Measurements from ENCODE around the gene EXPH5. TPM values are rescaled to one million over a fixed set of nuclear protein-coding genes. Genes with fewer than 3 reads are reported as not detected.
"Not testable (repeated sequence)": the region's sequence is repeated elsewhere in the genome, so short reads cannot be mapped to it uniquely, and the experiment has no call there.

EXPH5 gene, protein sequence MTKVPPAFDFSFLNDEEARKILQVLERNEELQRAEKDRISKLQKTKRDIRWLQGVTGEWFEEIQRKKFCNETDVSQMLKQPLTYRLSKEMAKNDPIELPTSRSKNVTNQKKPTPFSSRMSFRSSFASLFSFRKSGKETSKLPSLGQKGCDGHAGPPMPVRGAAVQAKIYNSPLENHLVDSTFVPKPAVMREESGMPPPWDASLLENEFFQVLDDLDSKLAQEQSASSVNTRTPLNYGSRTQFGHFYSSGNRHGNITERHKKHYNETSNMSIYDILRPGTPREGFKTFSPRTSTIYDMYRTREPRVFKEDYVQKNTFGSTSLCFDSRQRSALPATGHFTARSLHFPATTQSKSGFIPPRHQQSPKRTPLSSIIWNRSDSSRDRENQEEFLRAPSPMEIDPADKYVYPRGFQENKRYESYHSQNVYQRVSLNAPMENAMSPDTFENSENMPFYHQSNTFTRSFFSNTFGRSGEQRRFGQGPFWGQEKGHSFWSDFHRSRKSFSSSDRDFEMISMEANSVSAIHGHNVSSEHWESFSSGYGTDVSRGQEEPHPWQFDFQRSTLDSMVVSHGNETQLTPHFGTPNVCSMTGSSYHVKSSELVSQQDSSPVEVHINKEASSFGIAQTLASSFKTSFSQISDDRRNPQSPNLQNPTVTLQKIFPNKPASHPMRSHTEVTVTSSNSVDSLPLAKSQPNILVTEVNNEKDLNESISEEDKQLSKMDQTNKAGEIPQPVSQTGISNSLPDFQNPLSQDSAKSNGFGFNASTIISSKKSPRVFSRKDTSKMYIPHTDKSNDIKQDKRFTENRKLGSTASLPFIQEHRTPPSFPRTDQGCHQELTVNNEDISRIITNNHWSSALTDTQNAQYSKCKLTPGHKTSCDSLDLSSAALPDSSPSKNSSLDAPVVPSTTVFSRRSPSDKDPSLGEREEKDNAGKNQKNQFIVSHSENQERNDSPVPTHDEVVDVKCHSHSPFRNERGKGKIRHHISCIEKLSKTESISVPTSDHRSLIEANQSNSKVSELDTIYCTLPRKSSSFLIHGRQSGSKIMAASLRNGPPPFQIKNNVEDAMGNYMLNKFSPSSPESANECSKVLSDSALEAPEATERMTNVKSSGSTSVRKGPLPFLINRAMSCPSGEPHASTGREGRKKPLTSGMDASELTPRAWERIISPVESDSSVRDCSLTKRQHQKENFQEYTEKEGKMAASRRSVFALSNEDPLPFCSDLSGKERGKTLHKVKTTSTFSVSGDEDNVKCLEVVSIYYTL (N-terminal part only)
- total RNA-seq, result 7.6 and 22.3 TPM in 2 replicates

- peak; percentile 81 for FAIRE-seq
- TF ChIP-seq, protein P1, sequence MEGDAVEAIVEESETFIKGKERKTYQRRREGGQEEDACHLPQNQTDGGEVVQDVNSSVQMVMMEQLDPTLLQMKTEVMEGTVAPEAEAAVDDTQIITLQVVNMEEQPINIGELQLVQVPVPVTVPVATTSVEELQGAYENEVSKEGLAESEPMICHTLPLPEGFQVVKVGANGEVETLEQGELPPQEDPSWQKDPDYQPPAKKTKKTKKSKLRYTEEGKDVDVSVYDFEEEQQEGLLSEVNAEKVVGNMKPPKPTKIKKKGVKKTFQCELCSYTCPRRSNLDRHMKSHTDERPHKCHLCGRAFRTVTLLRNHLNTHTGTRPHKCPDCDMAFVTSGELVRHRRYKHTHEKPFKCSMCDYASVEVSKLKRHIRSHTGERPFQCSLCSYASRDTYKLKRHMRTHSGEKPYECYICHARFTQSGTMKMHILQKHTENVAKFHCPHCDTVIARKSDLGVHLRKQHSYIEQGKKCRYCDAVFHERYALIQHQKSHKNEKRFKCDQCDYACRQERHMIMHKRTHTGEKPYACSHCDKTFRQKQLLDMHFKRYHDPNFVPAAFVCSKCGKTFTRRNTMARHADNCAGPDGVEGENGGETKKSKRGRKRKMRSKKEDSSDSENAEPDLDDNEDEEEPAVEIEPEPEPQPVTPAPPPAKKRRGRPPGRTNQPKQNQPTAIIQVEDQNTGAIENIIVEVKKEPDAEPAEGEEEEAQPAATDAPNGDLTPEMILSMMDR (IDR thresholded peaks at IDR 0.05; ENCODE audit: insufficient read depth, low read length, severe bottlenecking), result peak; percentile 20
- peak within 1 kb of the TSS; percentile 78 for H3K4me3 ChIP-seq (ENCODE audit: low read depth, low read length)
- H3K27me3 ChIP-seq (ENCODE audit: control insufficient read depth, insufficient read depth, low read length), result no peaks in the 10 kb centered on the region
- peak; percentile 98 for DNase-seq (ENCODE audit: low read depth)
- H3K36me3 ChIP-seq (ENCODE audit: control insufficient read depth, insufficient read depth, low read length), result no peaks in the 10 kb centered on the region
Measured at GRCh38 chr11:108593214-108593922, at the start of gene EXPH5. Gene EXPH5, minus strand, starts transcription at chr11:108593768. Its CDS starts 232 bp downstream, at chr11:108593536.

GRCh38 chr11:108641752-108642151 lies 48.2 kb upstream of the EXPH5 start:
- not testable (repeated sequence) for H3K36me3 ChIP-seq (ENCODE audit: control insufficient read depth, insufficient read depth, low read length); FAIRE-seq; H3K27me3 ChIP-seq (ENCODE audit: control insufficient read depth, insufficient read depth, low read length)

GRCh38 chr11:108639146-108639545 lies 45.6 kb upstream of the EXPH5 start:
- TF ChIP-seq, protein P1 (IDR thresholded peaks at IDR 0.05; ENCODE audit: insufficient read depth, low read length, severe bottlenecking), result no peak
- Histone ChIP-seq H3K36me3 (ENCODE audit: control insufficient read depth, insufficient read depth, low read length) (no peaks in the 10 kb centered on the region), H3K4me3 (ENCODE audit: low read depth, low read length) (no peak overlapping the region), H3K27me3 (ENCODE audit: control insufficient read depth, insufficient read depth, low read length) (no peaks in the 10 kb centered on the region)
- DNase-seq (ENCODE audit: low read depth), result no peak
- no peak for FAIRE-seq

More at GRCh38 chr11:108641752-108642151, 48.2 kb upstream of the EXPH5 start:
- DNase-seq (ENCODE audit: low read depth); H3K4me3 ChIP-seq (ENCODE audit: low read depth, low read length): not testable (repeated sequence)

DNA sequence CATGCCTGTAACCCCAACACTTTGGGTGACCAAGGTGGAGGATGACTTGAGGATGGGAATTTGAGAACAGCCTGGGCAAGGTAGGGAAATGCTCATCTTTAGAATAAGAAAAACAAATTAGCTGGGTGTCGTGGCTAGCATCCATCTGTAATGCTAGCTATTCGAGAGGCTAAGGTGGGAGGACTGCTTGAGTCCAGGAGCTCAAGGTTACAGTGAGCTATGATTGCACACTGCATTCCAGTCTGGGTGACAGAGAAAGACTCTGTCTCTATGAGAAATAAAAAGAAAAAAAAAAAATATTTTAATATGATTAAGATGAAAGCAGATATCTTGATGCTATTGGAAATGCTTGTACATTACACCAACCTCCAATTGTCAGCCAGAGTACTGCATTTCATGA lies 42.7 kb upstream of the EXPH5 start:
- H3K27me3 ChIP-seq (ENCODE audit: control insufficient read depth, insufficient read depth, low read length), result no peaks in the 10 kb centered on the region
- TF ChIP-seq, protein P1 (IDR thresholded peaks at IDR 0.05; ENCODE audit: insufficient read depth, low read length, severe bottlenecking), result no peak
- H3K36me3 ChIP-seq (ENCODE audit: control insufficient read depth, insufficient read depth, low read length), result no peaks in the 10 kb centered on the region
- FAIRE-seq, result no peak
- H3K4me3 ChIP-seq (ENCODE audit: low read depth, low read length), result no peak overlapping the region
- DNase-seq (ENCODE audit: low read depth), result no peak

DNA sequence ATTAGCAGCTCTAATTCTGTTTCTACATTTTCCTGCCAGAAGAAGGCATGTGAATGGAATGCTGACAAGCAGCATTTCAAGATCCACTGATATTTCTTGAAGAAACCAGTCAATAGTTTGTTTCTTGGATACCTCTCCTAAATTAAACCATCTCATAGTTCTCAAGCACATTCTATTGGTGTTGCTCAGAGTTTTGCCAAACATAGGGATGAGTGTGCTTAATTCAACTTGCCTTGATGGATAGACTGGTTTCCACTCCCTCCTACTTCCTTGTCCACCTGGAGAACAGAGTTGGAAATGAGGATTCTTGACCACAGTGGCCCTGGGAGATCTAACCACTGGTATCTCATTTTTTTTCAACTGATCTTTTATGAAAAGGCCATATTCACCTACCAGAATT lies 41.5 kb upstream of the EXPH5 start:
- TF ChIP-seq, protein P1 (IDR thresholded peaks at IDR 0.05; ENCODE audit: insufficient read depth, low read length, severe bottlenecking), result no peak
- DNase-seq (ENCODE audit: low read depth), result peak; percentile 83
- no peaks in the 10 kb centered on the region for H3K27me3 ChIP-seq (ENCODE audit: control insufficient read depth, insufficient read depth, low read length)
- no peak overlapping the region for H3K4me3 ChIP-seq (ENCODE audit: low read depth, low read length)
- no peak for FAIRE-seq
- H3K36me3 ChIP-seq (ENCODE audit: control insufficient read depth, insufficient read depth, low read length), result no peaks in the 10 kb centered on the region
